Measurements from ENCODE around the gene NDC1.
"Not testable (repeated sequence)": the region's sequence is repeated elsewhere in the genome, so short reads cannot be mapped to it uniquely, and the experiment has no call there.

NDC1 gene

GRCh38 chr1:53825306-53825705 is 12.8 kb downstream of the NDC1 start:
- no peak for DNase-seq (ENCODE audit: low spot score)

- DNase-seq (ENCODE audit: low spot score) = no peak
Observed at GRCh38 chr1:53822931-53823330, 15.2 kb downstream of the NDC1 start.

GRCh38 chr1:53821380-53821779 is 16.7 kb downstream of the NDC1 start:
- no peak for DNase-seq (ENCODE audit: low spot score)

- no peak for DNase-seq (ENCODE audit: low spot score)
Observed at GRCh38 chr1:53819387-53819786, 18.7 kb downstream of the NDC1 start.

- DNase-seq (ENCODE audit: low spot score) = not testable (repeated sequence)
Observed at GRCh38 chr1:53816584-53816983, 21.5 kb downstream of the NDC1 start.

GRCh38 chr1:53815484-53815883 is 22.6 kb downstream of the NDC1 start:
- not testable (repeated sequence) for DNase-seq (ENCODE audit: low spot score)

GRCh38 chr1:53811414-53811851 is 26.7 kb downstream of the NDC1 start:
- DNase-seq (ENCODE audit: low spot score) = no peak

- no peak for DNase-seq (ENCODE audit: low spot score)
Observed at GRCh38 chr1:53810497-53810896, 27.6 kb downstream of the NDC1 start.

- no peak for DNase-seq (ENCODE audit: low spot score)
Observed at GRCh38 chr1:53810007-53810406, 28.1 kb downstream of the NDC1 start.

- DNase-seq (ENCODE audit: low spot score) = no peak
Observed at GRCh38 chr1:53807916-53808315, 30.2 kb downstream of the NDC1 start.

GRCh38 chr1:53804791-53805505 is 33.1 kb downstream of the NDC1 start:
- no peak for DNase-seq (ENCODE audit: low spot score)

- no peak for DNase-seq (ENCODE audit: low spot score)
Observed at GRCh38 chr1:53804181-53804580, 33.9 kb downstream of the NDC1 start.

GRCh38 chr1:53800621-53801020 is 37.5 kb downstream of the NDC1 start:
- DNase-seq (ENCODE audit: low spot score) = no peak

GRCh38 chr1:53799141-53799540 is 39.0 kb downstream of the NDC1 start:
- DNase-seq (ENCODE audit: low spot score) = peak; percentile 46

- no peak for DNase-seq (ENCODE audit: low spot score)
Observed at GRCh38 chr1:53792806-53793205, 45.3 kb downstream of the NDC1 start.

- DNase-seq (ENCODE audit: low spot score) = no peak
Observed at GRCh38 chr1:53787655-53788054, 50.4 kb downstream of the NDC1 start.

- peak; percentile 5 for DNase-seq (ENCODE audit: low spot score)
Observed at GRCh38 chr1:53783056-53783455, 55.0 kb downstream of the NDC1 start.

GRCh38 chr1:53781654-53782053 is 56.4 kb downstream of the NDC1 start:
- DNase-seq (ENCODE audit: low spot score) = peak; percentile 72

GRCh38 chr1:53777272-53777671 is 60.8 kb downstream of the NDC1 start:
- no peak for DNase-seq (ENCODE audit: low spot score)

- DNase-seq (ENCODE audit: low spot score) = peak; percentile 58
Observed at GRCh38 chr1:53771648-53772047, 66.4 kb downstream of the NDC1 start.

GRCh38 chr1:53769780-53770179 is 68.3 kb downstream of the NDC1 start:
- DNase-seq (ENCODE audit: low spot score) = peak; percentile 24

- no peak for DNase-seq (ENCODE audit: low spot score)
Observed at GRCh38 chr1:53769184-53769583, 68.9 kb downstream of the NDC1 start.

GRCh38 chr1:53766831-53767405 is 71.2 kb downstream of the NDC1 start:
- DNase-seq (ENCODE audit: low spot score) = peak; percentile 52

GRCh38 chr1:53766194-53766742 is 71.8 kb downstream of the NDC1 start:
- no peak for DNase-seq (ENCODE audit: low spot score)
